Right lobe of liver (tissue), 6 donors: Measurements from ENCODE around the gene ZNF547. TPM values are rescaled to one million over a fixed set of nuclear protein-coding genes. Genes with fewer than 3 reads are reported as not detected.

ENCODE experiments used
- ATAC-seq, 4 donors: fragments of 200-7000 bp; cut with Tn5 transposase; one replicate each; pipeline ENCODE4 v1.9.1; 2020; ENCODE audit warnings: mild to moderate bottlenecking in 4 of 4, moderate library complexity in 4 of 4
- DNase-seq, 3 donors: peaks; one replicate each; pipeline ENCODE4 v3.0.0-alpha.2; 2020
- H3K27ac ChIP-seq, 3 donors: fragments of 200-600 bp; one replicate each; pipeline ENCODE4 v1.8.0; 2022
- H3K27me3 ChIP-seq, 2 donors: fragments of 200-600 bp; one replicate each; pipeline ENCODE4 v1.8.0; 2022
- H3K36me3 ChIP-seq, 4 donors: fragments of 200-600 bp; sonication (generic) in 1 of 4; one replicate each; pipeline versions ENCODE4 v1.5.1 to v1.8.0; 2017 to 2022; ENCODE audit warnings: control low read depth in 1 of 4
- H3K4me1 ChIP-seq, 4 donors: fragments of 200-600 bp; sonication (generic) in 1 of 4; one replicate each; pipeline versions ENCODE4 v1.5.1 to v1.8.0; 2017 to 2022; ENCODE audit warnings: control low read depth in 1 of 4
- H3K4me3 ChIP-seq, 3 donors: fragments of 200-600 bp; one replicate each; pipeline ENCODE4 v1.8.0; 2022
- H3K9me3 ChIP-seq, 4 donors: fragments of 200-600 bp; sonication (generic) in 1 of 4; one replicate each; pipeline versions ENCODE4 v1.5.1 to v1.8.0; 2017 to 2022; ENCODE audit warnings: control low read depth in 1 of 4
- POLR2A ChIP-seq: fragments of 450-650 bp; IDR thresholded peaks from one replicate; pipeline ENCODE4 v1.6.1; 2017; ENCODE audit warnings: antibody characterized with exemption, mild to moderate bottlenecking
- WGBS: methylation state at CpG from one replicate; pipeline ENCODE4 v1.1.6; 2018; ENCODE audit warnings: low coverage, low lambda C conversion rate; ENCODE audit not compliant: insufficient coverage; ENCODE audit errors: missing lambda C conversion rate; 5-methylcytosine and 5-hydroxymethylcytosine counted together
- intact Hi-C, 2 donors: fragments of 100-400 bp; cut with DNase I; formaldehyde crosslinking; loops; one replicate each; pipeline versions ENCODE4 v1.11.2 to v1.14.1; 2022
- total RNA-seq, 6 experiments: library from RNA; depleted of rRNA in 2 of 6; stranded (reverse); fragments of >200 nt in 2 of 6; fragmentation: NEBNext Ultra II Directional in 3 of 6; extraction: Animal tissue kit (Norgen Biotek cat#: 25700) in 3 of 6; gene quantifications; one replicate each; pipeline versions ENCODE4 v1.1.0 to v1.2.4, GENCODE V29; 2016 to 2023
- TF ChIP-seq, protein P1 (sequence below), 4 donors: fragments of 200-600 bp in 3 of 4; fragments of 450-650 bp in 1 of 4; IDR thresholded peaks; one replicate each; pipeline versions ENCODE4 v1.5.1 to v1.8.0; 2016 to 2022; ENCODE audit warnings: antibody characterized with exemption in 4 of 4, mild to moderate bottlenecking in 2 of 4
- donor health status: DM: no; HTN: yes; CAD: no.
- donor health status: DM: no; HTN: no; CAD: no.
- donor health status: DM: no; HTN: no; CAD: no.
- donor health status: DM: no; HTN: yes; CAD: no.
- donor health status: DM: no; HTN: yes; CAD: no.

The ZNF547 gene
- total RNA-seq, 6 experiments from 2014 or later = 0.31 to 1.6 (median 0.93) TPM

DNA sequence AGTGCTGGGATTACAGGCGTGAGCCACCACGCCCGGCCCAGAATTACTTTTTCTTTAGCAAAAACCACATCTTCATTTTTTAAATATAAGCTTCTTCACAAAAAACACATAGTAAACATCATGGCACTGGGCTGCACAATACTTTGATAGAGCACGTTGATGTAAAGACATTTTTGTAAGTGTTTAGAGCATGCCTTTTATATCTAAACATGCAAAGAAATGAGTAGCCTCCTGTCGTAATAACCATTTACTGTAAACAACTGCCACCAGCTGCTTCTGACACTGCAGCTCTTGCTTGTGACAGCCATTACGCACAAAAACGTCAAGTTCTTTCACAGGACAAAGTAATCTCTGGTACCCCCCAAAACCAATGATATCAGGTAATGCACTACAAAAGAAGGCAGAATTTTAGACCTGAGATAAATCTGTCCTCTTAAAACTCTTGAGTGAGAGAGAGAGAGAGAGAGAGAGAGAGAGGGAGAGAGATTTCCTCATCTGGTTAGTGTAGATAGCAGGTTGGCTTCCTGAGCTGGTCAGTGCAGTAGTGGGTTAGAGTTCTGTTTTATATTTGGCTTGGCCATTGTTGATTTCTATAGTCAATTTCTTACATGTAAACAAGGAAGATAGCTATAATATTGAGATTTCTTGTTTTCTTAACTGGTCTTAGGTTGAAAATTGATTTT is 19.6 kb downstream of the ZNF547 start:
- intact Hi-C loops = no loop called here
- Histone ChIP-seq H3K4me1 (no peaks in the 10 kb centered on the region), H3K9me3 (peaks cover 0 to 14% (median 4%) of the 10 kb centered on the region in 4 donors), H3K27me3 (no peaks in the 10 kb centered on the region), H3K27ac (no peak overlapping the region), H3K4me3 (no peak overlapping the region), H3K36me3 (peaks cover 0 to 1% (median 0%) of the 10 kb centered on the region in 4 donors)
- no peak for DNase-seq
- ATAC-seq = no peak
- 67% methylated on average over 7 of the region's 7 CpGs for WGBS
- TF ChIP-seq POLR2A = no peak
- TF ChIP-seq, protein P1, sequence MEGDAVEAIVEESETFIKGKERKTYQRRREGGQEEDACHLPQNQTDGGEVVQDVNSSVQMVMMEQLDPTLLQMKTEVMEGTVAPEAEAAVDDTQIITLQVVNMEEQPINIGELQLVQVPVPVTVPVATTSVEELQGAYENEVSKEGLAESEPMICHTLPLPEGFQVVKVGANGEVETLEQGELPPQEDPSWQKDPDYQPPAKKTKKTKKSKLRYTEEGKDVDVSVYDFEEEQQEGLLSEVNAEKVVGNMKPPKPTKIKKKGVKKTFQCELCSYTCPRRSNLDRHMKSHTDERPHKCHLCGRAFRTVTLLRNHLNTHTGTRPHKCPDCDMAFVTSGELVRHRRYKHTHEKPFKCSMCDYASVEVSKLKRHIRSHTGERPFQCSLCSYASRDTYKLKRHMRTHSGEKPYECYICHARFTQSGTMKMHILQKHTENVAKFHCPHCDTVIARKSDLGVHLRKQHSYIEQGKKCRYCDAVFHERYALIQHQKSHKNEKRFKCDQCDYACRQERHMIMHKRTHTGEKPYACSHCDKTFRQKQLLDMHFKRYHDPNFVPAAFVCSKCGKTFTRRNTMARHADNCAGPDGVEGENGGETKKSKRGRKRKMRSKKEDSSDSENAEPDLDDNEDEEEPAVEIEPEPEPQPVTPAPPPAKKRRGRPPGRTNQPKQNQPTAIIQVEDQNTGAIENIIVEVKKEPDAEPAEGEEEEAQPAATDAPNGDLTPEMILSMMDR (IDR thresholded peaks at IDR 0.05) = no peak

DNA sequence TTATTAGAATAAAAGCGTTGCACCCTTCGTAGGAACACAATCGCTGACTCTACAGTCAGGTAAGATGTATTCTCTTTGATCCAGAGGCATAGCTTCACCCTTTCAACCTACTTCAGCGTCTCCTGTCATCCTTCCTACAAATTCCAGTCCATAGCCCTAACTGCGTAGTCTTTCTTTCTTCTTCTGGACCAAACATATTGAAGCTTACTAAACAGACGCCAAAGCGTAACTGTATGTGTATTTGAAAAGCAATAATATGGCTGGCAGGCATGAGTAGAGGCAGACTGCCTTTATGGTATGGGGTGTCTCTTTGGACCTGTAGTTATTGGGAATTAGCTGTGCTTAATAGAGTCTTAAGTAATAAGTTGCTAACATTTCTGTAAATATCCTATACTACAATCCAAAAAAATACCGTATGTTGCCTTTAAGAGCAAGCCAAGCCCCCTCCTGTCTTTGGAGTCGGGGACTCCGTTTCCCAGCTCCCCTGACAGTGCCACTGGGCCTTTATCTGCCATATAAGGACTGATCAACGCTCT is 25.9 kb downstream of the ZNF547 start:
- DNase-seq (no peak), ATAC-seq (no peak)
- H3K36me3 ChIP-seq = peaks cover 0 to 5% (median 0%) of the 10 kb centered on the region in 4 donors
- H3K4me3 ChIP-seq = peak overlapping the region; percentile 56 to 91 (median 74)
- TF ChIP-seq, protein P1 (IDR thresholded peaks at IDR 0.05) = no peak
- no peak for TF ChIP-seq POLR2A
- H3K4me1 ChIP-seq = peaks cover 0 to 17% (median 0%) of the 10 kb centered on the region in 4 donors
- H3K27me3 ChIP-seq = no peaks in the 10 kb centered on the region
- H3K27ac ChIP-seq = peak overlapping the region in 2 of 3 donors; percentile 33 to 68
- intact Hi-C loops = no loop called here
- peaks cover 0 to 5% (median 0%) of the 10 kb centered on the region in 4 donors for H3K9me3 ChIP-seq
- 54% methylated on average over 10 of the region's 11 CpGs for WGBS

DNA sequence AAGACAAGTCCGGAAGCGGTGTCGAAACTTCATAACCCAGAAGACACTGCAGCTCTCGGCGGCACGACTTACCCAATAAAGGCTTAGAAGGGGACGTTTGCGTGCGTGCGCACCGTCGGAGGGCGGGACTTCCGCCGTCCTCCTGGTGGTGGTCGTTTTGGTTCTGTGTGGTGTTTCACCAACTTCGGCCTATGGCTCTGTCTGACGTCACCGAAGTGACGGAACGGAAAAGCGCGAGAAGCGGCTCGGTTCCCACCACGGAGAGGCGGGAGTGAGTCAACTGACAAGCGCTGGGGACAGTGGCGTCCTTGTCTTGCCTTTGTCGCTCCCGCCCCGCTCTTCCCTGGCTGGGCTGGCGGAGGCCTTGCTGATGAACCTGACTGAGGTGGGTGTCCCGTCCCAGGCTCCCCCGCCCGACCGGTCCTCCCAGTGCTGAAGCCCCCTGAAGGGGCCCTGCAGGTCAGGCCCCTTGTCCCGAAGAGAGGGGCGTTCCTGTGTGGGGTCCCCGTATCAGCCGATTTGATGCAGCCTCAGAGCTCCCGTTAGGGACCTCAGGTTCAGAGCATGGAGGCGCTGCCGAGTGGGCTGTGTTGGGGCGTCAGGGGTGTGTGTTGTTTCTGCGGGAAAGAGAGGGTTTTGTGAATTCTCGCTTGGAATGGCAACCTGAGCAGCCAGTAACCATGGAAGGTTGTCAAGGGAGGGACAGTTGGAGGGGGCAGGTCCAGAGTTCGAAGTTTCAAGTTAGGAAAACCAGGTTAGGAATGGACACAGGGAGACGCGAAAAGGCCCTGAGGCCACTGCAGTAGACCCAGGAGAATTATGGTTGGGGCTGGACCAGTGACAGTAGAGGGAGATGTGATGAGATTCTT is 26.6 kb downstream of the ZNF547 start, which contains the start of gene ZNF548:
ZNF548 (plus strand) TSS at position 125 of the 869 bp plus-strand sequence; CDS start at position 371, 246 bp downstream.
- H3K36me3 ChIP-seq = peaks cover 0 to 8% (median 0%) of the 10 kb centered on the region in 4 donors

DNA sequence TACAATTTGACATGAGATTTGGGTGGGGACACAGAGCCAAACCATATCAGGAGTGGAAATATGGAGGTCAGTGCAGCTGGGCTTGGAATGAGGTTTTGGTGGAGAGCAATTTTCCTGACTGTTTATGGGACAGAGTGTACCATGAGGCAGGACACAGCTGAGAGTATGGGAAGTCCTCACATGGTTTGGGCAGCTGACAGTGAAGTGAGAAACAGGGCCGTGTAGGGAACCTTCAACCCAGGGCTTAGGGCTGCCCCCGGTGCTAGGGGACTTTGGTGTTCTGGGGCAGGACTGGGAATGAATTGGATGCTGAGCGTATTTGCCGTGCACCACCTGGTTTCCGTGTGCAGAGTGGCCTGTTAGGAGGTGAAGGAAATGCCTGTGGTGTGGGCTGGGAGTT is 32.4 kb downstream of the ZNF547 start:
- WGBS = 100% methylated on average over 1 of the region's 5 CpGs
- peak in 1 of 4 donors; percentile 27 for ATAC-seq
- Histone ChIP-seq H3K36me3 (peaks cover 0 to 28% (median 9%) of the 10 kb centered on the region in 4 donors), H3K4me3 (no peak overlapping the region), H3K4me1 (peaks cover 0 to 8% (median 0%) of the 10 kb centered on the region in 4 donors), H3K27me3 (no peaks in the 10 kb centered on the region), H3K27ac (no peak overlapping the region), H3K9me3 (peaks cover 0 to 17% (median 5%) of the 10 kb centered on the region in 4 donors)
- no peak for TF ChIP-seq POLR2A
- TF ChIP-seq, protein P1 (IDR thresholded peaks at IDR 0.05) = no peak
- intact Hi-C loops = no loop called here
- no peak for DNase-seq

More for the DNA sequence above, 26.6 kb downstream of the ZNF547 start, which contains the start of gene ZNF548:
- peak within 1 kb of the TSS; percentile 67 to 82 (median 68) for H3K27ac ChIP-seq
- DNase-seq (peak; percentile 92 to 95 (median 94)), ATAC-seq (peak; percentile 99)
- peaks cover 0 to 5% (median 0%) of the 10 kb centered on the region in 4 donors for H3K9me3 ChIP-seq
- intact Hi-C loops = no loop called here
- peak; percentile 46 for TF ChIP-seq POLR2A
- TF ChIP-seq, protein P1 (IDR thresholded peaks at IDR 0.05) = peak in 2 of 4 donors; percentile 5 to 20
- WGBS = 2% methylated on average over 13 of the region's 50 CpGs
- no peaks in the 10 kb centered on the region for H3K27me3 ChIP-seq
- H3K4me3 ChIP-seq = peak within 1 kb of the TSS; percentile 56 to 91 (median 74)
- peaks cover 0 to 17% (median 0%) of the 10 kb centered on the region in 4 donors for H3K4me1 ChIP-seq
